ENCODE results near the gene PTX3.

DNA sequence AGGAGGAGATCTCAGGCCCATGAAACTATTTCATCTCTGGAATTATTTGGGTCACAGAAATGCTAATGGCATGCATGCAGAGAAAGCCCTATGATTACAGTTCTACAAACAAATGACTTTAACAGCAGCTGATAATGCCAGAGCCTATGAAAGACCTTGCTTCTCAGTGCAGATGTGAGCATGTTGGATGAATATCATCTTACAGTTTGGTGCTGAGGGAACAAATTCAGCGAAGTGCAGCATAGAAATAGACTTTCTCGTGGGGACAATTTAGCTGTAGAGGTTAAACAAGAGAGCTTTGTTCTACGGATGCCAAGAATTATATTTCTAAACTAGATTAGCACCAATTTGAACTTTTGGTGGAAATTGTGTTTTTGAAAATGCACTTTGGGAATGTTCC is 27.7 kb downstream of the PTX3 start:
- TF ChIP-seq ATF2 (CRISPR knock-in tag; IDR thresholded peaks at IDR 0.05; ENCODE audit: borderline replicate concordance, low read depth) (no peak), CTCF (IDR thresholded peaks at IDR 0.05) (no peak), ESRRA (CRISPR knock-in tag; IDR thresholded peaks at IDR 0.05; ENCODE audit: borderline replicate concordance) (no peak), HMGXB4 (CRISPR knock-in tag; IDR thresholded peaks at IDR 0.05) (no peak), ZNF121 (CRISPR knock-in tag; IDR thresholded peaks at IDR 0.05) (no peak), IRF1 (CRISPR knock-in tag; IDR thresholded peaks at IDR 0.05) (no peak), TP53 (CRISPR knock-in tag; IDR thresholded peaks at IDR 0.05) (no peak), TEAD4 (CRISPR knock-in tag; IDR thresholded peaks at IDR 0.05) (no peak), ZNF512 (CRISPR knock-in tag; IDR thresholded peaks at IDR 0.05; ENCODE audit: borderline replicate concordance) (no peak), SMAD3 (CRISPR knock-in tag; IDR thresholded peaks at IDR 0.05; ENCODE audit: borderline replicate concordance) (no peak), NR1H2 (CRISPR knock-in tag; IDR thresholded peaks at IDR 0.05) (no peak)
